OCI-LY3 (cell line): ENCODE measurements around the gene SPAG6.

Experiments used
- CTCF ChIP-seq: fragments of 200-600, 300-600 bp; sonication (generic); IDR thresholded peaks from 2 replicates; pipeline ENCODE4 v1.5.1; 2014; ENCODE audit warnings: antibody characterized with exemption, low read length, low read depth
- EZH2phosphoT487 ChIP-seq: fragments of 200-600 bp; shearing (Covaris generic); IDR thresholded peaks from 2 replicates; pipeline ENCODE4 v1.6.1; 2018; ENCODE audit warnings: antibody characterized with exemption, mixed run types, low read depth

- TF ChIP-seq CTCF: no peak
- no peak for TF ChIP-seq EZH2phosphoT487
Measured at GRCh38 chr10:22363305-22363704, 18.0 kb downstream of the SPAG6 start.
